GM20431 (cell line): ENCODE results near the gene FUT8.

ENCODE experiments used
- in situ Hi-C: fragments of 300-500 bp; cut with MseI, MboI; formaldehyde crosslinking; loops from one replicate; pipeline ENCODE4 v1.15.0; 2020; ENCODE audit warnings: low sequenced_read_pairs; ENCODE audit not compliant: unreplicated experiment

Gene FUT8

GRCh38 chr14:65789363-65789762 is 376.8 kb downstream of the FUT8 start:
- in situ Hi-C loops = no loop called here

GRCh38 chr14:65790172-65790815 is 377.8 kb downstream of the FUT8 start:
- in situ Hi-C loops = no loop called here

GRCh38 chr14:65791191-65791981 is 378.9 kb downstream of the FUT8 start:
- in situ Hi-C loops = no loop called here

GRCh38 chr14:65792208-65792905 is 379.8 kb downstream of the FUT8 start:
- in situ Hi-C loops = no loop called here
